COLO829 (cell line): ENCODE measurements around the gene BRAT1.

ENCODE experiments used
- DNase-seq: peaks from one replicate; pipeline ENCODE4 v3.0.0; 2012; ENCODE audit warnings: low spot score

BRAT1 gene

GRCh38 chr7:2495418-2496299 is 59.7 kb downstream of the BRAT1 start:
- no peak for DNase-seq

GRCh38 chr7:2494191-2495130 is 60.9 kb downstream of the BRAT1 start:
- no peak for DNase-seq

GRCh38 chr7:2493205-2494164 is 61.8 kb downstream of the BRAT1 start:
- DNase-seq, result no peak

- DNase-seq, result no peak
Measured at GRCh38 chr7:2492038-2492437, 63.3 kb downstream of the BRAT1 start.

- no peak for DNase-seq
Measured at GRCh38 chr7:2490181-2490651, 65.1 kb downstream of the BRAT1 start.

- DNase-seq, result no peak
Measured at GRCh38 chr7:2488681-2489080, 66.6 kb downstream of the BRAT1 start.

- DNase-seq, result no peak
Measured at GRCh38 chr7:2488272-2488645, 67.1 kb downstream of the BRAT1 start.
